Stomach smooth muscle (tissue), 2 donors: Measurements from ENCODE around the gene PROM1.

Source experiments
- H3K27ac ChIP-seq: one replicate; pipeline ENCODE4 v1.7.0; 2013; ENCODE audit warnings: mild to moderate bottlenecking, low read length, inconsistent platforms
- H3K27me3 ChIP-seq, 2 donors: one replicate each; pipeline ENCODE4 v1.7.0; 2013; ENCODE audit warnings: low read length in 2 of 2; ENCODE audit not compliant: insufficient read depth in 2 of 2, control insufficient read depth in 1 of 2
- H3K36me3 ChIP-seq, 2 donors: one replicate each; pipeline ENCODE4 v1.7.0; 2013; ENCODE audit warnings: low read length in 2 of 2; ENCODE audit not compliant: control insufficient read depth in 2 of 2, insufficient read depth in 2 of 2
- H3K4me1 ChIP-seq: one replicate; pipeline ENCODE4 v1.7.0; 2013; ENCODE audit warnings: low read length; ENCODE audit not compliant: control insufficient read depth, insufficient read depth
- H3K4me3 ChIP-seq, 2 donors: one replicate each; pipeline ENCODE4 v1.7.0; 2013; ENCODE audit warnings: low read length in 2 of 2
- H3K9ac ChIP-seq, 2 donors: one replicate each; pipeline ENCODE4 v1.7.0; 2013; ENCODE audit warnings: low read length in 2 of 2, mild to moderate bottlenecking in 1 of 2
- H3K9me3 ChIP-seq, 2 donors: one replicate each; pipeline ENCODE4 v1.7.0; 2013; ENCODE audit warnings: low read length in 2 of 2; ENCODE audit not compliant: control insufficient read depth in 2 of 2
- donor health status: healthy.
- donor health status: Pancreatic carcinoma.

PROM1 gene

GRCh38 chr4:16011173-16011572, 72.7 kb downstream of the PROM1 start:
- Histone ChIP-seq H3K9ac (no peak overlapping the region), H3K4me3 (no peak overlapping the region), H3K4me1 (no peaks in the 10 kb centered on the region), H3K36me3 (no peaks in the 10 kb centered on the region), H3K27ac (no peak overlapping the region), H3K9me3 (no peaks in the 10 kb centered on the region), H3K27me3 (peaks cover 0 to 3% of the 10 kb centered on the region in 2 donors)

DNA sequence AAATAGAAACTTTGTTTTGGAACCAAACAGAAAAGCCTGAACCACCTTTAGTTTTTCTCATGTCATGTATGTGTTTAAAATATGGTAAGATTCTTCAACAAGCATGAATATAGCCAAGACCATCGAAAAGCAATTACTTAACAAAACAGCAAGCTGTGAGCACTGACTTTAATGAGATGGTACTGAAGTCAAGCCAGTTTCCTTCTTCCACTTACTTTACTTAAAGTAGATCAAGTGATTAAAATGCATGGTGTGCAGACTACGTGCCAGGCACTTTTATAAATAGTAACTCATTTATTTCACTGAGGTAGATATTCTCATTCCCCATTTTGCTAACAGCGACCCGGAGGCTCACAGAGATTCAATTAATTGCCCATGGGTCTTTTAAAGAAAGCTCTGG, 74.7 kb downstream of the PROM1 start:
- Histone ChIP-seq H3K4me1 (no peaks in the 10 kb centered on the region), H3K9me3 (no peaks in the 10 kb centered on the region), H3K27ac (no peak overlapping the region), H3K36me3 (no peaks in the 10 kb centered on the region), H3K9ac (no peak overlapping the region), H3K27me3 (peaks cover 0 to 3% of the 10 kb centered on the region in 2 donors), H3K4me3 (no peak overlapping the region)

GRCh38 chr4:16007471-16008095, 76.2 kb downstream of the PROM1 start:
- H3K9ac ChIP-seq, result no peak overlapping the region
- peaks cover 0 to 3% of the 10 kb centered on the region in 2 donors for H3K27me3 ChIP-seq
- no peak overlapping the region for H3K27ac ChIP-seq
- no peak overlapping the region for H3K4me3 ChIP-seq
- H3K36me3 ChIP-seq, result no peaks in the 10 kb centered on the region
- no peaks in the 10 kb centered on the region for H3K9me3 ChIP-seq
- no peaks in the 10 kb centered on the region for H3K4me1 ChIP-seq

DNA sequence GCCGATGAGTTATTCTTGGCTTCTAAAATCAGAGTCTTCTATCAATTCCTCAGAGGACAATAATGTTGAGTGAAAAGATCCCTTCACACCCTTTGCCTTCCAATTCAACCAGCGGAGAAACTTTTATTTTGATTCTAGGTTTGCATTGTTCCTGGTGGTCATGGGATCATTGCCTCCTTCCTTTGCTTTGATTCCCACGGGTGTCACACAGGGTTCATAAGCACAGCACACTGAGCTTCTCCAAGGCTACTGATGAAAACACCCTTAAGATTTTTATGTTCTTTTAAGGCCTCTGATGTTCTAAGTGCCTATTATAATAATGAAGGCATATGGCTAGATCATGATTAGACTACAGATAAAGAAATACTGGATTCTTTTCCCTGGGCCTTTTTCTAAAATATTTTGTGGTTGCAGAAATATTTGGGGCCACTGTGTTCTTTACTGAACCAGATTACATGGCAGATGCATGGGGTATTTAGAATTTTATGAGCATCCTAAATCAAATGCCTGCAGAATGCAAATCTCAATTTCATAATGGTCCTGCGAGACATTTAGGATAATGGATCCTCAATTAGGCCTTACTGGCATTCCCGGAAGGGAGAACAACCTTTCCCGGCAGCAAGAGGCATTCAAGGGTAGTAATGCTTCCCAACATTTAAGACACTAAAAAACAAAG, 76.9 kb downstream of the PROM1 start:
- peaks cover 0 to 3% of the 10 kb centered on the region in 2 donors for H3K27me3 ChIP-seq
- no peaks in the 10 kb centered on the region for H3K4me1 ChIP-seq
- no peaks in the 10 kb centered on the region for H3K9me3 ChIP-seq
- H3K36me3 ChIP-seq, result no peaks in the 10 kb centered on the region
- no peak overlapping the region for H3K4me3 ChIP-seq
- H3K27ac ChIP-seq, result no peak overlapping the region
- H3K9ac ChIP-seq, result no peak overlapping the region

DNA sequence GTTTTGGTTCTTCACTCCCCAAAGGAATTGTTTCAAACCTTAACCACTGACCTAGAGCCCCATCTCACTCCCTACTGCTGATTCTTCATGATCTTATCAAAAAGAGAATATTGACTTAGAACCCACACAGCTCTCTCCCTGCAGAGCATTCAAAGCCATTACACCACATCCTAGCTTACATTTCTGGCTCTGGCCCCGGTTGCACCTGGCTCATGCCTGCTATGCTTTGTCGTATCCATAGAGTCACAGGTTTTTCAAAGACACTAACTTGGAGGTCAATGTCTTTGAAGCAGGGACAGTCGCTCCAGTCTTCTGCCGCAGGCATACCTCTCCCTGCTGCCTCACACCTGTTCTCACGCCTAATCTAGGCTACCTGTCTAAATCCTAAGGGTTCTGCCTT, 78.1 kb downstream of the PROM1 start:
- no peak overlapping the region for H3K27ac ChIP-seq
- H3K27me3 ChIP-seq, result no peaks in the 10 kb centered on the region
- peaks cover 9% of the 10 kb centered on the region for H3K4me1 ChIP-seq
- H3K9ac ChIP-seq, result no peak overlapping the region
- H3K9me3 ChIP-seq, result no peaks in the 10 kb centered on the region
- H3K4me3 ChIP-seq, result no peak overlapping the region
- no peaks in the 10 kb centered on the region for H3K36me3 ChIP-seq

- H3K4me1 ChIP-seq, result peaks cover 9% of the 10 kb centered on the region
- no peak overlapping the region for H3K9ac ChIP-seq
- H3K27ac ChIP-seq, result no peak overlapping the region
- H3K36me3 ChIP-seq, result no peaks in the 10 kb centered on the region
- H3K9me3 ChIP-seq, result no peaks in the 10 kb centered on the region
- H3K27me3 ChIP-seq, result no peaks in the 10 kb centered on the region
- peak overlapping the region in 1 of 2 donors; percentile 54 for H3K4me3 ChIP-seq
These were observed 82.4 kb downstream of the PROM1 start for GRCh38 chr4:16001484-16001858.

DNA sequence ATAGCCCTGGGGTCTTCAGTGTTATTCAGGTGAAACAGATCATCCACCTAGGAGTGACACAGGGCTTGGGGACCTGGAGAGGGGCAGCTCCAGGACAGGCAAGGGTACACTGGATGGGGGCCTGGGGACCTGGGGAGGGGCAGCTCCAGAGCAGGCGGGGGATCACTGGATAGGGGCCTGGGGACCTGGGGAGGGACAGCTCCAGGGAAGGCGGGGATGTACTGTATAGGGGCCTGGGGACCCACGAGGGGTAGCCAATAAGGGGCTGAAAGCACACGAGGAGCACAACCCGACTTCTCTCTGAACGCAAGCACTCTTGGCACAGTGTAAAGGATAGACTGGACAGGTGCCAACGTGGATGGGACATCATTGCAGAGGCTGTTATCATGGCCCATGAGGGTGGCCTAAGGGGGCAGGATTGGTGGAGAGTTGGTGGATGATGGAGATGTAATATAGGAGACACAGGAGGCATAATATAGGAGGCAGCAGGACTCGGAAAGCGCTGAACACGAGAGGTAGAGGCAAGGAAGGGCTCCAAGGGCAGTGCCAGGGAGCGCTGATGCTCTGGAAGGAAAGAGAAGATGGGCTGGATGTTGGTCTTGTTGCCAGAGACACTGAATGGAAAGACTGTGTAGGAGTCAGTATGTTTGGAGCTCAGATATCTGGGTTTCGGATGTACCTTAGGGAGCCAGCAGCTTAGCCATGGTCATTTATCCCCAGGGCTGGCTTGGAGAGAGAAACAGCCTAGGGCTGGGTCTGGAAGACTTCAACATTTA, 82.9 kb downstream of the PROM1 start:
- peaks cover 9% of the 10 kb centered on the region for H3K4me1 ChIP-seq
- H3K9ac ChIP-seq, result peak overlapping the region in 1 of 2 donors; percentile 23
- H3K4me3 ChIP-seq, result peak overlapping the region; percentile 21 to 54
- no peaks in the 10 kb centered on the region for H3K36me3 ChIP-seq
- no peaks in the 10 kb centered on the region for H3K27me3 ChIP-seq
- H3K27ac ChIP-seq, result no peak overlapping the region
- no peaks in the 10 kb centered on the region for H3K9me3 ChIP-seq

DNA sequence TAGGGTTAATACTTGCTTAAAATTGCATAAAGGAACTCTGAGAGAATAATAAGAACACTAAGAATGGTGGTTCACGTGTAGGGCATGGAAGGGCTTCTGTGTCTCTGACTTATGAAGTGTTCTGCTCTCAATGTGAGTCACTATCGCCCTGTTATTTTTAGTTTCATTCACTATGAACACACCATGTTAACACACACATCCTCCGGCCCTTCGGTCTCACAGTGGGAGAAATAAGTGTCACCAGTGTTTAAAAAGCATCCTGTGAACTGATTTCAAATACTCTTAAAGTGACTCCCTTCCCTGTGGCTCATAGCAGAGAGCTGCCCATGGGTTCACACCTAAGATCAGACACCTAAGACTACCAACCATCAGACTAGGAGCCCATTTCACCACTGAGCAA, 87.0 kb downstream of the PROM1 start:
- no peak overlapping the region for H3K9ac ChIP-seq
- H3K27ac ChIP-seq, result no peak overlapping the region
- H3K36me3 ChIP-seq, result no peaks in the 10 kb centered on the region
- H3K9me3 ChIP-seq, result no peaks in the 10 kb centered on the region
- peaks cover 9% of the 10 kb centered on the region for H3K4me1 ChIP-seq
- no peak overlapping the region for H3K4me3 ChIP-seq
- no peaks in the 10 kb centered on the region for H3K27me3 ChIP-seq

GRCh38 chr4:15995826-15996225, 88.0 kb downstream of the PROM1 start:
- H3K27ac ChIP-seq, result no peak overlapping the region

GRCh38 chr4:15992167-15992485, 91.7 kb downstream of the PROM1 start:
- no peak overlapping the region for H3K4me3 ChIP-seq
- H3K9ac ChIP-seq, result no peak overlapping the region
- no peaks in the 10 kb centered on the region for H3K36me3 ChIP-seq
- peaks cover 0 to 2% of the 10 kb centered on the region in 2 donors for H3K27me3 ChIP-seq
- no peaks in the 10 kb centered on the region for H3K9me3 ChIP-seq
- no peak overlapping the region for H3K27ac ChIP-seq
- H3K4me1 ChIP-seq, result no peaks in the 10 kb centered on the region

More at GRCh38 chr4:15995826-15996225, 88.0 kb downstream of the PROM1 start:
- Histone ChIP-seq H3K36me3 (no peaks in the 10 kb centered on the region), H3K4me1 (peaks cover 2% of the 10 kb centered on the region), H3K4me3 (no peak overlapping the region), H3K27me3 (no peaks in the 10 kb centered on the region), H3K9ac (no peak overlapping the region), H3K9me3 (no peaks in the 10 kb centered on the region)
